BLaER1 treated with 17β-estradiol and CSF1 and Interleukin-3, amounts not matched to agents 10 nM and 100 nM (cell line): Measurements from ENCODE around the gene P4HB.

Experiments used
- H3K27ac ChIP-seq, 11 experiments: shearing (Covaris generic); formaldehyde crosslinking; 2 replicates each; pipeline ENCODE4 v1.8.1; 2022
- H3K27me3 ChIP-seq, 11 experiments: shearing (Covaris generic); formaldehyde crosslinking; 2 replicates each; pipeline ENCODE4 v1.8.1; 2022
- H3K36me3 ChIP-seq, 11 experiments: shearing (Covaris generic); formaldehyde crosslinking; 2 replicates each; pipeline ENCODE4 v1.8.1; 2022
- H3K4me1 ChIP-seq, 10 experiments: shearing (Covaris generic); formaldehyde crosslinking; 2 replicates each; pipeline ENCODE4 v1.8.1; 2022
- H3K4me2 ChIP-seq, 11 experiments: shearing (Covaris generic); formaldehyde crosslinking; 2 replicates each; pipeline ENCODE4 v1.8.1; 2022
- H3K4me3 ChIP-seq, 10 experiments: shearing (Covaris generic); formaldehyde crosslinking; 2 replicates each; pipeline ENCODE4 v1.8.1; 2022
- H3K9ac ChIP-seq, 11 experiments: shearing (Covaris generic); formaldehyde crosslinking; 2 replicates each; pipeline ENCODE4 v1.8.1; 2022
- H3K9me3 ChIP-seq, 11 experiments: shearing (Covaris generic); formaldehyde crosslinking; replicated peaks in 1 of 11; 2 replicates each; pipeline ENCODE4 v1.8.1; 2022
- H4K20me1 ChIP-seq, 11 experiments: shearing (Covaris generic); formaldehyde crosslinking; 2 replicates each; pipeline ENCODE4 v1.8.1; 2022
- Cebpa-rat ChIP-seq, 11 experiments: shearing (Covaris generic); IDR thresholded peaks; 2 replicates each; pipeline ENCODE4 v1.8.1; 2022

The P4HB gene

GRCh38 chr17:81801327-81801726 is 59.0 kb downstream of the P4HB start:
- H3K4me1 ChIP-seq, result peaks cover 0 to 12% (median 8%) of the 10 kb centered on the region in 10 experiments; a peak in 11 of 20 replicates
- H3K27me3 ChIP-seq, result peaks cover 55 to 72% (median 71%) of the 10 kb centered on the region in 11 experiments
- no peak overlapping the region for H3K9ac ChIP-seq
- H4K20me1 ChIP-seq, result peaks cover 0 to 20% (median 0%) of the 10 kb centered on the region in 11 experiments; a peak in 5 of 22 replicates
- no peak overlapping the region for H3K27ac ChIP-seq
- H3K36me3 ChIP-seq, result no peaks in the 10 kb centered on the region
- H3K4me3 ChIP-seq, result no peak overlapping the region
- no peak for TF ChIP-seq Cebpa-rat (IDR thresholded peaks at IDR 0.05)
- H3K9me3 ChIP-seq, result peaks cover 10 to 30% (median 17%) of the 10 kb centered on the region in 11 experiments; a peak in 21 of 22 replicates
- no peak overlapping the region for H3K4me2 ChIP-seq

GRCh38 chr17:81794509-81794908 is 65.8 kb downstream of the P4HB start:
- Histone ChIP-seq H3K4me1 (no peaks in the 10 kb centered on the region), H3K9me3 (peaks cover 1 to 9% (median 4%) of the 10 kb centered on the region in 11 experiments; a peak in 17 of 22 replicates), H3K27ac (no peak overlapping the region), H3K36me3 (no peaks in the 10 kb centered on the region), H3K4me3 (no peak overlapping the region), H3K27me3 (peaks cover 0 to 4% (median 3%) of the 10 kb centered on the region in 11 experiments; a peak in 12 of 22 replicates), H3K9ac (no peak overlapping the region), H3K4me2 (no peak overlapping the region), H4K20me1 (no peaks in the 10 kb centered on the region)
- TF ChIP-seq Cebpa-rat (IDR thresholded peaks at IDR 0.05), result no peak

- no peaks in the 10 kb centered on the region for H3K36me3 ChIP-seq
- no peaks in the 10 kb centered on the region for H3K4me1 ChIP-seq
- H3K4me2 ChIP-seq, result no peak overlapping the region
- H3K4me3 ChIP-seq, result no peak overlapping the region
- H3K27me3 ChIP-seq, result no peaks in the 10 kb centered on the region; a peak in 1 of 22 replicates
- H3K9me3 ChIP-seq, result peaks cover 0 to 5% (median 0%) of the 10 kb centered on the region in 11 experiments; a peak in 7 of 22 replicates
- H4K20me1 ChIP-seq, result no peaks in the 10 kb centered on the region
- no peak overlapping the region for H3K27ac ChIP-seq
- TF ChIP-seq Cebpa-rat (IDR thresholded peaks at IDR 0.05), result no peak
- H3K9ac ChIP-seq, result no peak overlapping the region
These were observed 66.3 kb downstream of the P4HB start for GRCh38 chr17:81794074-81794476.
